Raji (cell line): ENCODE results near the gene TAF13.

Experiments
- POLR2A ChIP-seq: IDR thresholded peaks from 2 replicates; pipeline ENCODE4 v1.6.1; 2011; ENCODE audit warnings: low read depth, low read length, control low read depth; ENCODE audit not compliant: insufficient read depth

The TAF13 gene

GRCh38 chr1:109040627-109040988, 35.2 kb downstream of the TAF13 start:
- no peak for TF ChIP-seq POLR2A

GRCh38 chr1:109034382-109034781, 41.4 kb downstream of the TAF13 start:
- TF ChIP-seq POLR2A: no peak

- TF ChIP-seq POLR2A: no peak
These were observed 48.0 kb downstream of the TAF13 start for GRCh38 chr1:109027841-109028240.

- TF ChIP-seq POLR2A: no peak
These were observed 50.1 kb downstream of the TAF13 start for GRCh38 chr1:109025694-109026093.

GRCh38 chr1:109024646-109025045, 51.2 kb downstream of the TAF13 start:
- no peak for TF ChIP-seq POLR2A

GRCh38 chr1:109020693-109021257, 55.0 kb downstream of the TAF13 start:
- TF ChIP-seq POLR2A: no peak

GRCh38 chr1:109017134-109017533, 58.7 kb downstream of the TAF13 start:
- TF ChIP-seq POLR2A: no peak
